Glomerular visceral epithelial cell (primary cell): Measurements from ENCODE around the gene DGCR6L.
"Not testable (repeated sequence)": the region's sequence is repeated elsewhere in the genome, so short reads cannot be mapped to it uniquely, and the experiment has no call there.

Source experiments
- DNase-seq: peaks from one replicate; pipeline ENCODE4 v3.0.0-alpha.2; 2016; ENCODE audit errors: extremely low spot score

Gene DGCR6L

DNA sequence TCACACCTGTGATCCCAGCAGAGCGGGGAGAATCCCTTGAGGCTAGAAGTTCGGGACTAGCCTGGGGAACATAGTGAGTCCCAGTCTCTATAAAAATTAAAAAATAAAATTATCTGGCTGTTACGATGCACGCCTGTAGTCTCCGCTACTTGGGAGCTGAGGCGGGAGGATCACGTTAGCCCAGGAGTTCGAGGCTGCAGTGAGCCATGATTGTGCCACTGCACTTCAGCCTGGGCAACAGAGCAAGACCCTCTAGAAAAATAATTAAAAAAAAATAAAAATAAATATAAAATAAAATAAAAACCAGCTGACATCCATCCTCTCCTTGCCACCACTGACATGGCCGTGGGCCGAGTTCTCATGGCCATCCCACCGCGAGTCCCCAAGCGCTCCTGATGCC lies 44.0 kb downstream of the DGCR6L start:
- no peak for DNase-seq

- DNase-seq = not testable (repeated sequence)
These were observed 44.5 kb downstream of the DGCR6L start for GRCh38 chr22:20275325-20275724.

DNA sequence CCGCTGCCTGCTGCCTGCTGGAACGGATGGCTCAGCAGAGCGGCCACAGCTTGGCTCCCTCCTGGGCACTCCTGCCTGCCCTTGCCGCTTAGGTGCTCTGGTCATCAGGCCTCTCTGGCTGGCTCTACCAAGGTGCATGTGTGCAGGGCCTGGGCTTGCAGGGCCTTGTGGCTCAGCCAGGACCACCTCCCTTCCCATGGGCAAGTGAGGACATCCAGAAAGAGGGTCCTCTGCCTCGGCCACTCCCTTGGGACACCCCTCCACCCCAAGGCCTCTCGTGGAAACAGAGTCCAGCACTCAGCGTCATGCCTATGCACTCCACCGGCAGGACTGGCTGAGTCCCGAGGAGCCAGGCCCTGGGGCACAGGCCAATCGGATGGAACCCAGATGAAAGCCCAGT lies 45.5 kb downstream of the DGCR6L start:
- not testable (repeated sequence) for DNase-seq

GRCh38 chr22:20273758-20274181 lies 46.1 kb downstream of the DGCR6L start:
- DNase-seq = no peak

DNA sequence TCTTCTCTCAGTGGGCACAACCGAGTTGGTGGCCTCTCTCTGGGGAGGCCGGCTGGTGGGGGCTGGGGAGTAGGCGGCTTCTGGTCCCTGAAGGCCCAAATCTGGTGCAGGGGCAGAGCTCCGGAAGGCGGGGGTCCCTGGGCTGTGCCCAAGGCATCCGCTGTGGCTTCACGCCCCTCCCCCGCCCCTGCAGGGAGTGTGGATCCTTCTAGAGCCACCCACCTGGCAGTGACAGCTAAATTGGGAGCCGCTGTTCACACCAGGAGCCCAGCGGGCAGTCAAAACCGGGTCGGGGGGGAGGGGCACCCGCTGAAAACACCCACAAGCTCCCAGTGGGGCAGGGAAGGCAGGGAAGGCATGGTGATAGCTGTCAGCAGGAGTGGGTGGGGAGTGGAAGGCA lies 47.2 kb downstream of the DGCR6L start:
- DNase-seq = no peak

DNA sequence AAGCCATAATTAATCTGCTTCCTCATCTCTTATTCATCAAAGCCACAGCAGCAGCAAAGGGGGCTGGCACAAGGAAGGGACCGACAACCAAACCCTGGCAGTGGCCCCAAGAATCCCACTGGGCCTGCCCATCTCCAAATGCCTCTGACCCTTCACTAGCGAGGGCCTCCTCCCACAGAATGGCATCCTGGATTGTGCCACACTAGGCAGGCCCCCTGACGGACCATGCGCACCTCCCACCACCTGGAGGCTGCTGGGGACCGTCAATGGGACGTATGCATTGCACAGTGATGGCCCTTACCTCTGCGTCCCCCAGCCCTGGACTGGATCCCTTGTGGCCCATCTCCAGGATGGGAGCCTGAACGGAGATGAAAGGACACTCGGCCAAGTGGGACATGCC lies 47.7 kb downstream of the DGCR6L start:
- DNase-seq = no peak

GRCh38 chr22:20271114-20271994 lies 48.5 kb downstream of the DGCR6L start:
- DNase-seq = no peak

DNA sequence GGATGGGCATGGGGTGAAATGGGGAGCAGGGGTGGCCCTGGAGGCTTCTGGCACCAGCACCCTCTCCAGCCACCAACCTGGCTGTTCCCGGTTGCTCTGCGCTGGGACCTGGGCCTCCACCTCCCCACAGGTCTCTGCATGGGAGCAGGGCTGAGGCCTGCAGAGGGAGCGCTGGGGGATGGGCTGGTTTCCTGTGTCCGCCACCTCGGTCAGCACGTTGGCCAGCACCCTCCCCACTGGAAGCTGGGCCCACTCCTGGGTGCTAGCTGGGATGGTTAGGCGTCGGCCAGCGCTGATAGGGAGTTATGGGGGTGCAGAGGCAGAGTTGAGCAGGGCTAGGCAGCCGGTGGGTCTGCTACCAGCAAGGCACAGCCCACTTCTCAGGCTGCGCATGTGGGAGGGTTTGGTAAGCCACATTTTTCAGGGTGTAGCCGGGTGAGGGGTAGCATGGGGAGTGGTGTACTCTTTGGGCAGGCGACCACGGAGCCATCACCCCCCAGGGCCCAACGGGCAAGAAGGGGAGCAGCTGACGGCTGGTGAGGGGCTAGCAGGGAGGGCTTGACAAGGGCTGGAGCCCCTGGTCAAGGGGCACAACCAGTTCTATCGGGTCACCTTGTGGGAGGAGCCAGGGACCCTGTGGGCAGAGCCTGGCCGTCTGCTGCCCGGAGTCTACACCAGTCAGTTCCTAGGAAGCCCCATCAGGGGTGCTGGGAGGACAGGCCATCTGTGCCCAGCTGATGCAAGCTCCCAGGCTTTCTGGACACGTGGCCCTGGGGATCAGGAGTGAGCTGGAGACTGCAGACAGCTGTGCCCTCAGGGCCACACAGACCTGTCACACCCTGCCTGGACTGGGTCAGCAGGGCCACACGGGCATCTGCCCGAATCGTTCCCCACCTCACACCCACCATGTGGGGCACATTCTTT lies 49.4 kb downstream of the DGCR6L start:
- DNase-seq = not testable (repeated sequence)

DNA sequence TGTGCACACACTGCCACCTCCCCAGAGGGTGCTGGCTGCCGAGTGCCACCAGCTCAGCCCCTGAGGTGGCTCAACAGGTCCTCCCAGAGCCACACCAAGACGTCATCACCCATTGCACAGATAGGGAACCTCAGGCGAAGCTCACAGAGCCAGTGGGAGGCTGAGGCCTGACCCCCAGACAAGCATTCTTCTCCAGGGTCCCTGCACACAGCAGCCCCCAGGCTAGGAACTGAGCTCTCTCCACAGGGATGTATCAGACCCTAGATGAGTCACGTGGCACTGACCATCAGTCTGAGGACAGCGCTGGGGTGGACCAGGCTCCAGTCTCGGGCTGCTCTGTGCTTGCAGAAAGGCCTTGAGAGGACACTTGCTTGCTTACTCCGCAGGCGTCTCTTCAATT lies 50.2 kb downstream of the DGCR6L start:
- not testable (repeated sequence) for DNase-seq

GRCh38 chr22:20269201-20269600 lies 50.7 kb downstream of the DGCR6L start:
- not testable (repeated sequence) for DNase-seq

- peak; percentile 57 for DNase-seq
These were observed 51.4 kb downstream of the DGCR6L start, which contains the start of gene RTN4R for GRCh38 chr22:20268279-20269012. Gene RTN4R, minus strand, starts transcription at chr22:20268318. Its CDS starts 226 bp downstream, at chr22:20268092.

DNA sequence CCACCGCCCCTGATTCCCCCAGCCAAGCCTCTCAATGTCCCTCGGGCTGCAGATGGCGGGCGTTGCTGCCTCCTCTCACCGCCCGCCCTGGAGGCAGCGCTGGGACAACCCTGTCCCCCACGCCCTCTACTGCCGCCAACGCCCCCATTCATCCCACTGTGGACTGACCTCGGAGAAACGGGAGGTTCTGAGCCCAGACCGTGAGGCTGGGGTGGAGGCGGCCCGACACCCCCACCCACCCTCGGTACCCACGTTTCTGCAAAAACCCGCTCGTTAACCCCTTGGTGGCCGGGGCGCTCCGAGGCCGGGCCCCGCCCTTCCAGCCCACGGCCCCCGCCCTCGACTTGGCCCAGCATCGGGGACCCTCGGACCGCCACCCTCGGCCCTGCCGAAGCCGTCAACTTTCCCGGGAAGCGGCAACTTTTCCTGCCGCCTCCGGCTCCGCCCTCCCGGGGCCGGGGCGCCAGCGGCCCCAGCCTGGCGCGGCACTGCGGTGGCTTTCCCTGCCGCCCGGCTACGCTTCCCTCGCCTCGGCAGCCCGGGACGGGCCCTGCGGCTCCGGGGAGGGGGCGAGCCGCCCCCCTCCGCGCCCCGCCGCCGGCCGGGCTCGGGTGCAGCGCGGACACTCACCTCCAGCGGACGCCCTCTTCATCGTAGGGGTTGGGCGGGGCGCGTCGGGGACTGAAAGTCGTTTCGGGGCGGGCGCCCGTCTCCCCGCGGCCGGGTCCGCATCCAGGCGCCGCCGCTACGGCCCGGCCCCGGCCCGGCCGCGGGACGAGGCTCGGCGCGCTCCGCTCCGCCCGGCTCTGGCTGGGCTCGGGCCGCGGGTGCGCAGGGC lies 52.2 kb downstream of the DGCR6L start:
- no peak for DNase-seq

GRCh38 chr22:20266667-20267440 lies 53.0 kb downstream of the DGCR6L start:
- not testable (repeated sequence) for DNase-seq

GRCh38 chr22:20265772-20266666 lies 53.8 kb downstream of the DGCR6L start:
- not testable (repeated sequence) for DNase-seq

GRCh38 chr22:20264614-20265452 lies 55.0 kb downstream of the DGCR6L start:
- DNase-seq = no peak
